ENCODE results near the gene ARID4B.
"Not testable (repeated sequence)": the region's sequence is repeated elsewhere in the genome, so short reads cannot be mapped to it uniquely, and the experiment has no call there.

ARID4B gene

GRCh38 chr1:235296729-235297128 is 31.2 kb downstream of the ARID4B start:
- DNase-seq (ENCODE audit: low read depth in 3 of 3) = no peak

GRCh38 chr1:235295902-235296350 is 32.1 kb downstream of the ARID4B start:
- no peak for DNase-seq (ENCODE audit: low read depth in 3 of 3)

DNA sequence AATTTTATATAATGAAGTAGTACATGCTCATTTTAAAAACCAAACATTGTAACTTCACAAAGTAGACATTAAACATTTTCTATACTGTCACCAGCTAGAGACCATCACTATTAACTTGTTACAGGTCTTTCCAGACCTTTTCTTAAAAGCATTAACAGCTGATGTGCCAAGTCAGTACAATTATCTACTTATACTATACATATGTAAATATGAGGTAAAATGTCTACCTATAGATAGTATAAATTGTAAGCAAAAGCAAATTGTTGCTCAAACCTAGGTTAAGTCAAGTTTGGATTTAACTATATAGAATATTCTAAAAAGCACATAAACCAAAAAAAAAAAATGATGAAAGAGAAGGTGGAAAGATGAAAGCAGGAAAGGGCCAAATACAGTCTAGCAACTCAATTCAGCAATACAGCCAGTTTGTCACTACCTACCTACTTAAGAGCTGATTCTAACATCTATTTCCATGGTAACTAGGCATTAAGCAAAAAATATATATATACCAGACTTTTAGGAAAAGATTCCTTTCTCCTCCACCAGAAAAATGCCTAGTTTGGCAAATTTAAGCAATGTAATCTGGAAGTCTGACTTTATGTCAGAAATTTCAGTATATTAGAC is 34.5 kb downstream of the ARID4B start:
- DNase-seq (ENCODE audit: low read depth in 3 of 3) = no peak

DNA sequence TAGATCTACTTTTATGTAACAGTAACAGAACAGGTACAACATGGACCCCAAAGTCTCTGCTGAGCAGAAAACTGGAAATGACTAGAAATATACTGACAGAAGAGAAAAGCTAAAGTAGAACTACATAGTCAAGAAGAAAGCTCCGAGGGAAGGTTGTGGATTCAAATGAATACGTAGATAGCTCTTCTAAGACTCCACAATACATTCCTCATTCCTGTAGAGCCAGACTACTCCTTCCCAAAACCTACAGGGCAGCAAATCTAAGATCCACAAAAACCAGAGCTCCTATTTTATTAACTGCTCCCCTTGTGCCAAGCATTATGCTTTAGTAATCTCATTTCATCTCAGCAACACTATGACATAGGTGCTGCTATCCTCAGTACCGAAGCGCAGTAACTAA is 35.2 kb downstream of the ARID4B start:
- DNase-seq (ENCODE audit: low read depth in 3 of 3) = no peak

DNA sequence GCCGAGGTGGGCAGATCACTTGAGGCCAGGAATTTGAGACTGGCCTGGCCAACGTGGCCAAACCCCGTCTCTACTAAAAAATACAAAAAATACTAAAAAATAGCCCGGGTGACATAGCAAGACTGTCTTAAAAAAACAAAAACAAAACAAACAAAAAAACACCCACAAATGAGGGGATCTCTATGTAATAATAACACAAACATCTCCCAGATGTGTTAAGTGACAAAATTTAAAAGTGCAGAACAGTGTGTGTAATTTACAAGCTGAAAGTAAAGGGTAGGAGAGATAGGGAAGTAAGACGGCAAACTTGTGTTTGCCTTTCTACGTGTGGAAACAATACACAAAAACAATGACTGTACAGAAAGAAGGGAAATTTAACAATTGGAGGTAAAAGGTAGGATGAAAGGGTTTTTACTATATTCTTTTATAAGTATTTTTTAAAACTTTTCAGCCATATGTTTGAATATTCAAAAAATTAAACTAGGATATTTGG is 36.3 kb downstream of the ARID4B start:
- DNase-seq (ENCODE audit: low read depth in 3 of 3) = no peak

DNA sequence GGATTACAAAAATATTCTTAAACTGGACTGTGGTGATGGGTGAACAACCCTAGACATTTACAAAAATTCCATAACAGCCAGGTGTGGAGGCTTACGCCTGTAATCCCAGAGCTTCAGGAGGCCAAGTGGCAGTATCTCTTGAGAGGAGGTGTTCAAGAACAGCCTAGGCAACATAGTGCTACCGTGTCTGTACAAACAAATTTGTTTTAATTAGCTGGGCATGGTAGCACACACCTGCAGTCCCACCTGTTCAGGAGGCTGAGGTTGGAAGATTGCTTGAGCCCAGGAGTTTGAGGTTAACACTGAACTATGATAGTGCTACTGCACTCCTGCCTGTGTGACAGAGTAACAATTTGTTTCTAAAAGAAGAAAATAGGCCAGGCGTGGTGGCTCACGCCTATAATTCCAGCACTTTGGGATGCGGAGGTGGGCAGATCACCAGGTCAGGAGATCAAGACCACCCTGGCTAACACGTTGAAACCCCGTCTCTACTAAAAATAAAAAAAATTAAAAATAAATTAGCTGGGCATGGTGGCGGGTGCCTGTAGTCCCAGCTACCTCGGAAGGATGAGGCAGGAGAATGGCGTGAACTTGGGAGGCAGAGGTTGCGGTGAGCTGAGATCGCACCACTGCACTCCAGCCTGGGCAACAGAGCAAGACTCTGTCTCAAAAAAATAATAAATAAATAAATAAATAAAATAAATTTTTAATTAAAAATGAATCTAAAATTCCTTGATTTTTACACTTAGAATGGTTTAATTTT is 37.1 kb downstream of the ARID4B start:
- no peak for DNase-seq (ENCODE audit: low read depth in 3 of 3)

GRCh38 chr1:235289859-235290739 is 37.9 kb downstream of the ARID4B start:
- no peak for DNase-seq (ENCODE audit: low read depth in 3 of 3)

GRCh38 chr1:235287208-235287882 is 40.6 kb downstream of the ARID4B start:
- DNase-seq (ENCODE audit: low read depth in 3 of 3) = no peak

DNA sequence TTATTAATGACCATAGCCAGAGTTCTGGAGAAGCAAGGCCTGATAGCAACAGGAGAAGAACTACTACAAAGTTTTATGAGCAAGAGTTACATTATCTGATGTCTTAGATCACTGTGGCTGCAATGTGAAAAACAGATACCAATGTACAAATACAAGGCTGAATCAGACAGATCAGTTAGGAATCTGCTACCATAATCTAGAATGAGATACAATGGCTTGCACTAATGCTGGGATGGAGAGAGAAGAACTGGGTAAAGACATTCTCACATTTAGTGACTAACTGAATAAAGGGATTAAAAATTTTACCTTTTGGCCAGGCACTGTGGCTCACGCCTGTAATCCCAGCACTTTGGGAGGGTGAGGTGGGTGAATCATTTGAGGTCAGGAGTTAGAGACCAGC is 41.3 kb downstream of the ARID4B start:
- no peak for DNase-seq (ENCODE audit: low read depth in 3 of 3)

DNA sequence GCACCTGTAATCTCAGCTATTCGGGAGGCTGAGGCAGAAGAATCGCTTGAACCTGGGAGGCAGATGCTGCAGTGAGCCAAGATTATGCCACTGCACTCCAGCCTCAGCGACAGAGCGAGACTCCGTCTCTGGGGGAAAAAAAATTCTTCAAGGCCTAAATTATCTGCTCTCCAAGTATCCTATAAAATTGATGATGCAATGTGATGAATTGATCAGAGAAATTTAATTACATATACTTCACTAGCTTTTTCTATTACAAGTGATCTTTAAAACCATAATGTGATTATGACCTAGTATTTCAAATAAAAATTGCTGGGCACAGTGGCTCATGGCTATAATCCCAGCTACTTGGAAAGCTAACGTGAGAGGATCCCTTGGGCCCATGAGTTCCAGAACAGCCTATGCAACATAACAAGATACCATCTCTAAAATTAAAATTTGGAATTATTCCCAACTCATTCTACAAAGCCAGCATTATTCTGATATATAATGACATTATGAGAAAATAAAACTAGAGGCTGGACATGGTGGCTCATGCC is 43.7 kb downstream of the ARID4B start:
- DNase-seq (ENCODE audit: low read depth in 3 of 3) = no peak

DNA sequence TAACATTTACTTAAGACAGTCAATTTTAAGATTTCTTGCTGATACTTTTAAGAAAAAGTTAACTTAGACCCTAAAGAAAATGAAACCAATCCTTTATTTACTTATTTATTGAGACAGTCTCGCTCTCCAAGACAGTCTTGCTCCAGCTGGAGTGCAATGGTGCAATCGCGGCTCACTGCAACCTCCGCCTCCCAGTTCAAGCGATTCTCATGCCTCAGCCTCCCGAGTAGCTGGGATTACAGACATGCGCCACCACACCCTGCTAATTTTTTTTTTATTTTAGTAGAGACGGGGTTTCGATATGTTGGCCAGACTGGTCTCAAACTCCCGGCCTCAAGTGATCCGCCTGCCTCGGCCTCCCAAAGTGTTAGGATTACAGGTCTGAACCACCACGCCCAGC is 44.3 kb downstream of the ARID4B start:
- not testable (repeated sequence) for DNase-seq (ENCODE audit: low read depth in 3 of 3)

DNA sequence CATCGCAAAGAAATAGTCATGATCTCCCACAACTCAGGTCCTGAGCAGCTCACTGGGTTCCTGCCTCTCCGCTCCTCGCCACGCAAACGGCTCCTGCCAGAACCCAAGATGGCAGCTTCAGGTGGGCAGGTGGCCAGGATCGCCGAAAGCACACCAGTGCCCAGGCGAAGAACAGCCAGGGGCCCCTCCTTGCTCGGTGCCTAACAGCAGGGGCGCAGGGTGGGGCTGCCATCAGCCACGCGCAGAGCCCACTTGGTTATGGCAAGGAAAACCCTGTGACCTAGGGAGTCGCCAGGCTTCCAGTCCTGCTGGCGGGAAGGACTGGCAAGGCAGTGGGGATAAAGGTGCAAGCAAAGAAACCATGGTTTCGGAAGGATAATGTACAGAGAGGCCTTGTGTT is 47.5 kb downstream of the ARID4B start:
- DNase-seq (ENCODE audit: low read depth in 3 of 3) = no peak

- no peak for DNase-seq (ENCODE audit: low read depth in 3 of 3)
These were observed 48.3 kb downstream of the ARID4B start for GRCh38 chr1:235279694-235280093.

- no peak for DNase-seq (ENCODE audit: low read depth in 3 of 3)
These were observed 49.1 kb downstream of the ARID4B start for GRCh38 chr1:235278915-235279292.

GRCh38 chr1:235278233-235278914 is 49.6 kb downstream of the ARID4B start:
- DNase-seq (ENCODE audit: low read depth in 3 of 3) = no peak

- DNase-seq (ENCODE audit: low read depth in 3 of 3) = no peak
These were observed 50.3 kb downstream of the ARID4B start for GRCh38 chr1:235277709-235278108.

- DNase-seq (ENCODE audit: low read depth in 3 of 3) = no peak
These were observed 52.1 kb downstream of the ARID4B start for GRCh38 chr1:235275836-235276235.

- DNase-seq (ENCODE audit: low read depth in 3 of 3) = no peak
These were observed 52.8 kb downstream of the ARID4B start for GRCh38 chr1:235275223-235275622.

DNA sequence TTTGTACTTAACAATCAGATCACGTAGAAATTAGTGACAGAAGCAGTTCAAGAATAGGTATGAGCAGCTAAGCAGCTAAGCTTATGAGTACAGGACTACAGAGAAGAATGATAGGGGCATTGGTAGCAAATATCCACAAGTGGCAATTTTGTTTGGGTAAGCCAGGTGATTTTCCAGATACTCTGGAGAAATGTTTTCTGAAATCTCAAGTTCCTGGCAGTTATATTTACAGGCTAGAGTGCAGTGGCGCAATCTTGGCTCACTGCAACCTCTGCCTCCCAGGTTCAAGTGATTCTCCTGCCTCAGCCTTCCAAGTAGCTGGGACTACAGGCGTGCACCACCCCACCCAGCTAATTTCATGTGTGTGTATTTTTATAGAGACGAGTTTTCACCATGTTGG is 55.1 kb downstream of the ARID4B start:
- DNase-seq (ENCODE audit: low read depth in 3 of 3) = no peak

DNA sequence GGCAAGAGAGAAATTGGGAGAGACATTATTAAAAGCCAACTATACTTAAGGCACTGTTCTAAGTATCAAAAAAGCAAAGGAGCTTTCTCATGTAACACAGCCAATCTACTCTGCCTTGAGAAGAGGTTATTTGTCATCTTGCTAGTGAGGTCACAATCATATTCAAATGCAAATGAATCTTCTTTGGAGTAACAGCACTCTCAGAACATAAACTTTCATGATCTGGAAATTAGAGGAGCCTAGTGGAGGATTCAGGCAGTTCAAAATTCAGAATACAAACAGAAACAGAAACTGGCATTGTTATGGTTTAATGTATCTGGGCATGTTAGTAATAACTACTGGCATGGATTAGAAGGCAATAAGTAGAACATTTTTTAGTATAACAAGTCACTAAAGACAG is 57.4 kb downstream of the ARID4B start:
- DNase-seq (ENCODE audit: low read depth in 3 of 3) = no peak

DNA sequence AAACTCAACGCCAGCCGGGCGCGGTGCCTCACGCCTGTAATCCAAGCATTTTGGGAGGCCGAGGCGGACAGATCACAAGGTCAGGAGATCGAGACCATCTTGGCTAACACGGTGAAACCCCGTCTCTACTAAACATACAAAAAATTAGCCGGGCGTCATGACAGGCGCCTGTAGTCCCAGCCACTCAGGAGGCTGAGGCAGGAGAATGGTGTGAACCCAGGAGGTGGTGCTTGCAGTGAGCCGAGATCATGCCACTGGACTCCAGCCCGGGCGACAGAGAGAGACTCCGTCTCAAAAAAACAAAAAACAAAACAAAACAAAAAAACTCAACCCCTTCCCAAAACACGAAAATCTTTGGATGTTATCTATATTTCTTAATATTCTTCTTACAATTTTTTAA is 58.0 kb downstream of the ARID4B start:
- DNase-seq (ENCODE audit: low read depth in 3 of 3) = not testable (repeated sequence)
